ENCODE measurements around the gene JAG1. TPM values are rescaled to one million over a fixed set of nuclear protein-coding genes. Genes with fewer than 3 reads are reported as not detected.

The JAG1 gene
- total RNA-seq, 2 donors from 2014 or later = 6.8 to 19.7 TPM

DNA sequence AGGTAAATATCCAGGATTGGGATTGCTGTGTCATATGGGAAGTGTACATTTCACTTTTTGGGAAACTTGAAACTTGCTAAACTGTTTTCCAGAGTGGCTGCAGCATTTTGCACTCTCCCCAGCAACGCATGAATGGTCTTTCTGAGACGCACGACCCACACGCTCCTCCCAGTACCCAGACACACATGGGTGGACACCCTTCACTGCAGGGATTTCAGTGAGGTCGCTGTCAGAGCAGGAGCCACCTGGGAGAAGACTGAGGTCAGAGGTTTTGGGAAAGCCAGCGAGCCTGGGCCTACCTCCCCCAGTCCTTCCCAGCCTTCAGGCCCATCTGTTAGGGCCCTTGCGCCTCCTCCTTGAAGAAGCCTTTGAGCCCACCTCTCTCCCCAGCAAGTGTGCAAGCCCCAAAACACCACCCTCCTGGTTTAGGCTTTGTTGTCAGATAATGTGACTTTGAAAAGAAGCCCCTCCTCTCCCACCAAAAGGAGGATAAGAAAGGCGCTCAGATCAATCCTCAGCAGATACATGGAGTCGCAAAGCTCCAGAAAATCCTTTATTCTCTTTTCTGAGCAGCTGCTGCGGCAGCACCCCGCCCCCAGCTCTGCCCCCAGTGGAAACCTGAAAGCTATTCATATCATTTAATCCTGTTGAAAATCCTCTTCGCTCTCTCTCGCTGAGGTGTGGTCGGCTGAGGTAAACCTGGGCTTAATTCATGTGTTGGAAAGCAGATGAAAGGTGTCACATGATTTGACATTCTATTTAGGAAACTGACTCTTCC lies 12.7 kb upstream of the JAG1 start:
- no peak overlapping the region for H3K27ac Mint-ChIP-seq
- H3K36me3 ChIP-seq (ENCODE audit: control insufficient read depth, insufficient read depth, low read length) = no peaks in the 10 kb centered on the region
- H3K9me3 ChIP-seq (ENCODE audit: control insufficient read depth, low read length) = no peaks in the 10 kb centered on the region
- peaks cover 5% of the 10 kb centered on the region for H3K27me3 Mint-ChIP-seq (ENCODE audit: insufficient read depth)
- H3K9ac ChIP-seq (ENCODE audit: extremely low read depth, low read length, poor library complexity, severe bottlenecking) = no peak overlapping the region
- H3K36me3 Mint-ChIP-seq (ENCODE audit: low read depth) = no peaks in the 10 kb centered on the region
- TF ChIP-seq, protein P1, sequence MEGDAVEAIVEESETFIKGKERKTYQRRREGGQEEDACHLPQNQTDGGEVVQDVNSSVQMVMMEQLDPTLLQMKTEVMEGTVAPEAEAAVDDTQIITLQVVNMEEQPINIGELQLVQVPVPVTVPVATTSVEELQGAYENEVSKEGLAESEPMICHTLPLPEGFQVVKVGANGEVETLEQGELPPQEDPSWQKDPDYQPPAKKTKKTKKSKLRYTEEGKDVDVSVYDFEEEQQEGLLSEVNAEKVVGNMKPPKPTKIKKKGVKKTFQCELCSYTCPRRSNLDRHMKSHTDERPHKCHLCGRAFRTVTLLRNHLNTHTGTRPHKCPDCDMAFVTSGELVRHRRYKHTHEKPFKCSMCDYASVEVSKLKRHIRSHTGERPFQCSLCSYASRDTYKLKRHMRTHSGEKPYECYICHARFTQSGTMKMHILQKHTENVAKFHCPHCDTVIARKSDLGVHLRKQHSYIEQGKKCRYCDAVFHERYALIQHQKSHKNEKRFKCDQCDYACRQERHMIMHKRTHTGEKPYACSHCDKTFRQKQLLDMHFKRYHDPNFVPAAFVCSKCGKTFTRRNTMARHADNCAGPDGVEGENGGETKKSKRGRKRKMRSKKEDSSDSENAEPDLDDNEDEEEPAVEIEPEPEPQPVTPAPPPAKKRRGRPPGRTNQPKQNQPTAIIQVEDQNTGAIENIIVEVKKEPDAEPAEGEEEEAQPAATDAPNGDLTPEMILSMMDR (conservative IDR thresholded peaks at IDR 0.05) = peak; percentile 42
- no peak overlapping the region for H3K27ac ChIP-seq (ENCODE audit: low read depth, low read length)
- no peaks in the 10 kb centered on the region for H3K27me3 ChIP-seq (ENCODE audit: control insufficient read depth, insufficient read depth, low read length, poor library complexity, severe bottlenecking)
- WGBS, 2 experiments (ENCODE audit: insufficient coverage in 1 of 2, insufficient read length in 1 of 2) = 87 to 90% methylated on average over 4 to 14 of the region's 14 CpGs
- no peak overlapping the region for H3K4me3 Mint-ChIP-seq
- DNase-seq = no peak
- H3K4me1 Mint-ChIP-seq = peaks cover 29% of the 10 kb centered on the region
- H3K4me3 ChIP-seq (ENCODE audit: low read length) = no peak overlapping the region
- H3K4me1 ChIP-seq (ENCODE audit: control insufficient read depth, insufficient read depth, low read length) = peaks cover 4% of the 10 kb centered on the region
- no peaks in the 10 kb centered on the region for H3K9me3 Mint-ChIP-seq

DNA sequence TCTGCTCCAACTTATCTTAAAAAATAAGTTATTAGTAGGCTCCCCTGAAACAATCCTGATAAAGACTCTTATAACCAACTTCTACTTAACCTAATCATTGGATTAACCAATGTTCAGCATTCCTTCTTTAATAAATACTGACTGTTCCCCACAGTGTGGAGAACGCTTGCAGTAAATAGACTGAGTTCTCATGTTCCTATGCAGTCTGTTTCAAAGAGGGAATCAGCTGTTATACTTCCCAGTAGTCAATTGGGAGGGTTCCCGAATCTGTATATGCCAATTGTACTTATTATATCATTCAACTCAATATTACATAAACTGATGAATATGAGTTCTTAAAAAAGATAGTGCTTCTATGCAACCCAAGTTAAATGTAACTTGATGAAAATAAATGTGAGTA lies 9.7 kb upstream of the JAG1 start:
- TF ChIP-seq, protein P1 (conservative IDR thresholded peaks at IDR 0.05) = no peak
- Mint-ChIP-seq H3K27me3 (ENCODE audit: insufficient read depth) (peaks cover 6% of the 10 kb centered on the region), H3K9me3 (no peaks in the 10 kb centered on the region), H3K4me1 (peaks cover 8% of the 10 kb centered on the region), H3K27ac (no peak overlapping the region), H3K4me3 (no peak overlapping the region), H3K36me3 (ENCODE audit: low read depth) (no peaks in the 10 kb centered on the region)
- DNase-seq = no peak
- WGBS, 2 experiments (ENCODE audit: insufficient coverage in 1 of 2, insufficient read length in 1 of 2) = 86 to 90% methylated on average over 1 of the region's 2 CpGs
- Histone ChIP-seq H3K36me3 (ENCODE audit: control insufficient read depth, insufficient read depth, low read length) (no peaks in the 10 kb centered on the region), H3K9me3 (ENCODE audit: control insufficient read depth, low read length) (no peaks in the 10 kb centered on the region), H3K9ac (ENCODE audit: extremely low read depth, low read length, poor library complexity, severe bottlenecking) (no peak overlapping the region), H3K4me1 (ENCODE audit: control insufficient read depth, insufficient read depth, low read length) (no peaks in the 10 kb centered on the region), H3K27ac (ENCODE audit: low read depth, low read length) (no peak overlapping the region), H3K27me3 (ENCODE audit: control insufficient read depth, insufficient read depth, low read length, poor library complexity, severe bottlenecking) (no peaks in the 10 kb centered on the region), H3K4me3 (ENCODE audit: low read length) (no peak overlapping the region)

DNA sequence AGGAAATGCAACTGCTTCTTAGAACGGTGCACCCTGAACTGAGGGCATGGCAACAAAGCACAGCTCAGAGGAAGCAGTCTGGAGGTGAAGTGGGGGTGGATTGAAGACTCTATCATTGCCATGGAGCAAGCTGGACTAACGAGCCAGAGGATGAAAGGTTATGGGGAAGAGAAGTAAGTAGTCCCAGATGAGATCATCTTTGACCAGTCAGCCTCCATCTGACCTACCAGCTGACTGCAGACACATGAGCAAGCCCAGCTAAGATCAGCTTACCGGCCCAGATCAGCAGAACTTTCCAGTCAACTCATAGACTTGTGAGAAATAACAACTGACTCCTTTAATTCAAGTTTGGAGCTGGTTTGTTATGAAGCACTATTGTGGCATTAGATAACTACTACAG lies 9.1 kb upstream of the JAG1 start:
- no peaks in the 10 kb centered on the region for H3K4me1 ChIP-seq (ENCODE audit: control insufficient read depth, insufficient read depth, low read length)

More for the DNA sequence above, 9.1 kb upstream of the JAG1 start:
- Histone ChIP-seq H3K9ac (ENCODE audit: extremely low read depth, low read length, poor library complexity, severe bottlenecking) (no peak overlapping the region), H3K9me3 (ENCODE audit: control insufficient read depth, low read length) (no peaks in the 10 kb centered on the region), H3K4me3 (ENCODE audit: low read length) (no peak overlapping the region), H3K36me3 (ENCODE audit: control insufficient read depth, insufficient read depth, low read length) (no peaks in the 10 kb centered on the region), H3K27me3 (ENCODE audit: control insufficient read depth, insufficient read depth, low read length, poor library complexity, severe bottlenecking) (no peaks in the 10 kb centered on the region), H3K27ac (ENCODE audit: low read depth, low read length) (no peak overlapping the region)
- H3K36me3 Mint-ChIP-seq (ENCODE audit: low read depth) = no peaks in the 10 kb centered on the region
- DNase-seq = no peak
- TF ChIP-seq, protein P1 (conservative IDR thresholded peaks at IDR 0.05) = no peak
- 90 to 92% methylated on average over 1 to 3 of the region's 3 CpGs for WGBS, 2 experiments (ENCODE audit: insufficient coverage in 1 of 2, insufficient read length in 1 of 2)
- H3K9me3 Mint-ChIP-seq = no peaks in the 10 kb centered on the region
- peaks cover 5% of the 10 kb centered on the region for H3K27me3 Mint-ChIP-seq (ENCODE audit: insufficient read depth)
- H3K4me1 Mint-ChIP-seq = peaks cover 8% of the 10 kb centered on the region
- no peak overlapping the region for H3K4me3 Mint-ChIP-seq
- no peak overlapping the region for H3K27ac Mint-ChIP-seq
